Esophagus squamous epithelium (tissue), 5 donors: Measurements from ENCODE around the gene VOPP1. TPM values are rescaled to one million over a fixed set of nuclear protein-coding genes. Genes with fewer than 3 reads are reported as not detected.

Experiments
- DNase-seq: peaks from one replicate; lab custom pipeline; 2025; lab: John Stamatoyannopoulos, UW
- H3K27ac ChIP-seq, 4 donors: fragments of 200-600 bp; sonication (generic); one replicate each; pipeline ENCODE4 v1.5.1; 2016 to 2019; ENCODE audit warnings: mild to moderate bottlenecking in 1 of 4
- H3K27me3 ChIP-seq, 4 donors: fragments of 200-600 bp; sonication (generic); 1 replicate in 3 of 4; 2 replicates in 1 of 4; pipeline versions ENCODE4 v1.5.1 to v1.6.0; 2017 to 2021; ENCODE audit warnings: antibody characterized with exemption in 1 of 4
- H3K36me3 ChIP-seq, 3 donors: fragments of 200-600 bp; sonication (generic); one replicate each; pipeline ENCODE4 v1.5.1; 2016 to 2019
- H3K4me1 ChIP-seq, 3 donors: fragments of 200-600 bp; sonication (generic); one replicate each; pipeline ENCODE4 v1.5.1; 2017 to 2019
- H3K4me3 ChIP-seq, 4 donors: fragments of 200-600 bp; sonication (generic); 1 replicate in 3 of 4; 2 replicates in 1 of 4; pipeline ENCODE4 v1.5.1; 2016 to 2019; ENCODE audit warnings: mild to moderate bottlenecking in 2 of 4, moderate library complexity in 1 of 4
- H3K9me3 ChIP-seq, 3 donors: fragments of 200-600 bp; sonication (generic); one replicate each; pipeline ENCODE4 v1.5.1; 2016 to 2019
- CTCF ChIP-seq, 6 experiments: fragments of 450-650 bp in 4 of 6; fragments of 200-600 bp in 2 of 6; sonication (generic) in 2 of 6; IDR thresholded peaks; one replicate each; pipeline ENCODE4 v1.5.1; 2016 to 2019; ENCODE audit warnings: antibody characterized with exemption in 6 of 6, mild to moderate bottlenecking in 4 of 6, moderate library complexity in 4 of 6
- POLR2A ChIP-seq, 4 donors: fragments of 450-650 bp; IDR thresholded peaks; one replicate each; pipeline ENCODE4 v1.6.1; 2017; ENCODE audit warnings: antibody characterized with exemption in 4 of 4, mild to moderate bottlenecking in 4 of 4, moderate library complexity in 3 of 4
- WGBS, 2 donors: methylation state at CpG; one replicate each; pipeline ENCODE4 v1.1.5; 2018; 5-methylcytosine and 5-hydroxymethylcytosine counted together
- intact Hi-C: fragments of 100-400 bp; cut with DNase I; formaldehyde crosslinking; loops from one replicate; pipeline ENCODE4 v1.15.0; 2022
- total RNA-seq, 4 donors: library from RNA; depleted of rRNA; stranded (reverse); fragments of >200 nt; gene quantifications; one replicate each; pipeline ENCODE4 v1.1.0, GENCODE V29; 2016
- donor health status: DM: yes; HTN: yes; CAD: no.

VOPP1 gene
- total RNA-seq, 4 donors from 2014 or later, result 13.9 to 26.5 (median 19.2) TPM

GRCh38 chr7:55463686-55464262, 108.5 kb downstream of the VOPP1 start:
- Histone ChIP-seq H3K4me3 (no peak overlapping the region), H3K9me3 (peaks cover 0 to 5% (median 0%) of the 10 kb centered on the region in 3 donors), H3K4me1 (no peaks in the 10 kb centered on the region), H3K27ac (no peak overlapping the region), H3K36me3 (peaks cover 0 to 43% (median 0%) of the 10 kb centered on the region in 3 donors), H3K27me3 (no peaks in the 10 kb centered on the region)
- DNase-seq, result no peak
- TF ChIP-seq CTCF (IDR thresholded peaks at IDR 0.05) (no peak), POLR2A (IDR thresholded peaks at IDR 0.05) (no peak)
- intact Hi-C loops, result no loop called here
- WGBS, 2 donors, result 88% methylated on average over 1 of the region's 4 CpGs; no CpG with 5 or more reads in 1 of the 2 donors

- intact Hi-C loops, result no loop called here
- H3K36me3 ChIP-seq, result peaks cover 0 to under 1% (median 0%) of the 10 kb centered on the region in 3 donors
- WGBS, 2 donors, result 76 to 83% methylated on average over 1 of the region's 1 CpG
- H3K27ac ChIP-seq, result no peak overlapping the region
- peaks cover 0 to 5% (median 0%) of the 10 kb centered on the region in 3 donors for H3K9me3 ChIP-seq
- H3K4me1 ChIP-seq, result no peaks in the 10 kb centered on the region
- no peak overlapping the region for H3K4me3 ChIP-seq
- no peak for TF ChIP-seq POLR2A (IDR thresholded peaks at IDR 0.05)
- no peak for TF ChIP-seq CTCF (IDR thresholded peaks at IDR 0.05)
- H3K27me3 ChIP-seq, result no peaks in the 10 kb centered on the region
- DNase-seq, result no peak
Measured at GRCh38 chr7:55458351-55458750, 114.0 kb downstream of the VOPP1 start.

GRCh38 chr7:55457801-55458200, 114.5 kb downstream of the VOPP1 start:
- Histone ChIP-seq H3K27ac (no peak overlapping the region), H3K9me3 (peaks cover 0 to 5% (median 0%) of the 10 kb centered on the region in 3 donors), H3K4me3 (no peak overlapping the region), H3K27me3 (no peaks in the 10 kb centered on the region), H3K4me1 (no peaks in the 10 kb centered on the region), H3K36me3 (no peaks in the 10 kb centered on the region)
- intact Hi-C loops, result no loop called here
- TF ChIP-seq CTCF (IDR thresholded peaks at IDR 0.05) (no peak), POLR2A (IDR thresholded peaks at IDR 0.05) (no peak)
- DNase-seq, result no peak
- WGBS, 2 donors, result 89 to 100% methylated on average over 1 of the region's 1 CpG

GRCh38 chr7:55452971-55453370, 119.3 kb downstream of the VOPP1 start:
- TF ChIP-seq POLR2A (IDR thresholded peaks at IDR 0.05) (no peak), CTCF (IDR thresholded peaks at IDR 0.05) (no peak)
- no peaks in the 10 kb centered on the region for H3K9me3 ChIP-seq
- peaks cover 0 to 12% (median 0%) of the 10 kb centered on the region in 4 donors for H3K27me3 ChIP-seq
- H3K27ac ChIP-seq, result no peak overlapping the region
- no peak overlapping the region for H3K4me3 ChIP-seq
- 89 to 90% methylated on average over 4 of the region's 4 CpGs for WGBS, 2 donors
- intact Hi-C loops, result no loop called here
- no peaks in the 10 kb centered on the region for H3K36me3 ChIP-seq
- DNase-seq, result no peak
- peaks cover 0 to 10% (median 0%) of the 10 kb centered on the region in 3 donors for H3K4me1 ChIP-seq

GRCh38 chr7:55449992-55450535, 122.2 kb downstream of the VOPP1 start:
- Histone ChIP-seq H3K27me3 (peaks cover 0 to 12% (median 0%) of the 10 kb centered on the region in 4 donors), H3K4me1 (peaks cover 0 to 10% (median 0%) of the 10 kb centered on the region in 3 donors), H3K9me3 (no peaks in the 10 kb centered on the region), H3K4me3 (no peak overlapping the region), H3K27ac (no peak overlapping the region), H3K36me3 (no peaks in the 10 kb centered on the region)
- intact Hi-C loops, result no loop called here
- TF ChIP-seq CTCF (IDR thresholded peaks at IDR 0.05), result no peak
- WGBS, 2 donors, result 91 to 96% methylated on average over 4 to 8 of the region's 8 CpGs
- no peak for DNase-seq
